Motor neuron (in vitro differentiated cells): ENCODE measurements around the gene ZNF496. TPM values are rescaled to one million over a fixed set of nuclear protein-coding genes. Genes with fewer than 3 reads are reported as not detected.
A peak's percentile ranks its signal among the peaks of the same experiment; 100 is the strongest.

ENCODE experiments used
- ATAC-seq, 8 experiments: fragments of 200-7000 bp; cut with Tn5 transposase; replicated peaks in 6 of 8; 2 replicates each; pipeline ENCODE4 v1.8.0; 2021; ENCODE audit warnings: mild to moderate bottlenecking in 8 of 8, moderate library complexity in 8 of 8
- H3K27ac ChIP-seq, 2 donors: fragments of 250-450 bp; sonication (Bioruptor Pico); 2 replicates each; pipeline ENCODE4 v1.9.0; 2021; ENCODE audit warnings: antibody characterized with exemption in 2 of 2, mild to moderate bottlenecking in 2 of 2, moderate library complexity in 1 of 2
- H3K4me1 ChIP-seq, 2 donors: fragments of 250-450 bp; sonication (Bioruptor Pico); replicated peaks in 1 of 2; 2 replicates each; pipeline ENCODE4 v1.6.1; 2021; ENCODE audit warnings: antibody characterized with exemption in 2 of 2, mild to moderate bottlenecking in 2 of 2, moderate library complexity in 1 of 2
- H3K4me3 ChIP-seq, 5 donors: fragments of 250-450 bp; sonication (Bioruptor Pico); 2 replicates each; pipeline ENCODE4 v1.9.0; 2021; ENCODE audit warnings: antibody characterized with exemption in 5 of 5, mild to moderate bottlenecking in 5 of 5, moderate library complexity in 4 of 5
- WGBS, 10 experiments: fragments of 450-650 bp; shearing (Covaris generic); methylation state at CpG; one replicate each; pipeline ENCODE4 v1.0.0; 2022; 5-methylcytosine and 5-hydroxymethylcytosine counted together
- in situ Hi-C, 9 experiments: fragments of 400-800 bp; cut with MboI; loops; one replicate each; pipeline ENCODE4 v1.15.0; 2021; ENCODE audit warnings: low sequenced_read_pairs in 9 of 9, low pct_unique_long_range_greater_than_20kb in 2 of 9; ENCODE audit not compliant: unreplicated experiment in 9 of 9
- total RNA-seq, 8 experiments: library from RNA; unstranded; fragments of 300-600 nt; gene quantifications; 2 replicates each; pipeline versions ENCODE4 v1.2.3 to v1.2.4, GENCODE V29; 2022

Gene ZNF496
- total RNA-seq, 8 experiments from 2014 or later: 7.1 to 44.4 (median 31.4) TPM

GRCh38 chr1:247322442-247322841 lies 9.2 kb downstream of the ZNF496 start:
- Histone ChIP-seq H3K4me1 (no peaks in the 10 kb centered on the region), H3K27ac (no peak overlapping the region), H3K4me3 (no peak overlapping the region)
- 80 to 100% (median 88%) methylated on average over 1 to 7 of the region's 7 CpGs; no CpG with 5 or more reads in 2 of the 10 experiments for WGBS, 10 experiments
- ATAC-seq: no peak
- in situ Hi-C loops: no loop called here

GRCh38 chr1:247317702-247318101 lies 14.0 kb downstream of the ZNF496 start:
- WGBS, 10 experiments: 81 to 100% (median 88%) methylated on average over 1 to 3 of the region's 3 CpGs; no CpG with 5 or more reads in 1 of the 10 experiments
- H3K4me3 ChIP-seq: no peak overlapping the region
- in situ Hi-C loops: no loop called here
- ATAC-seq: no peak
- H3K4me1 ChIP-seq: no peaks in the 10 kb centered on the region
- H3K27ac ChIP-seq: no peak overlapping the region

GRCh38 chr1:247316590-247317197 lies 15.0 kb downstream of the ZNF496 start:
- no peak overlapping the region for H3K4me3 ChIP-seq
- H3K27ac ChIP-seq: no peak overlapping the region
- no peak for ATAC-seq
- 45 to 100% (median 96%) methylated on average over 1 to 5 of the region's 5 CpGs; no CpG with 5 or more reads in 1 of the 10 experiments for WGBS, 10 experiments
- no peaks in the 10 kb centered on the region for H3K4me1 ChIP-seq
- in situ Hi-C loops: no loop called here

- ATAC-seq: no peak
- 50 to 100% (median 100%) methylated on average over 1 to 2 of the region's 2 CpGs; no CpG with 5 or more reads in 5 of the 10 experiments for WGBS, 10 experiments
These were observed 27.6 kb downstream of the ZNF496 start for GRCh38 chr1:247304031-247304430.

GRCh38 chr1:247303216-247303615 lies 28.5 kb downstream of the ZNF496 start:
- WGBS, 10 experiments: 0 to 100% (median 83%) methylated on average over 1 to 5 of the region's 5 CpGs
- in situ Hi-C loops: no loop called here
- ATAC-seq: no peak

More at GRCh38 chr1:247304031-247304430, 27.6 kb downstream of the ZNF496 start:
- H3K4me1 ChIP-seq: no peaks in the 10 kb centered on the region
- no peak overlapping the region for H3K27ac ChIP-seq
- in situ Hi-C loops: no loop called here
- no peak overlapping the region for H3K4me3 ChIP-seq

GRCh38 chr1:247301176-247301540 lies 30.5 kb downstream of the ZNF496 start:
- WGBS, 10 experiments: 93 to 100% (median 100%) methylated on average over 1 to 7 of the region's 17 CpGs; no CpG with 5 or more reads in 3 of the 10 experiments
- in situ Hi-C loops: no loop called here
- Histone ChIP-seq H3K4me3 (no peak overlapping the region), H3K27ac (no peak overlapping the region), H3K4me1 (no peaks in the 10 kb centered on the region)
- peak in 3 of 8 experiments; percentile 8 to 26 (median 18) for ATAC-seq

More at GRCh38 chr1:247303216-247303615, 28.5 kb downstream of the ZNF496 start:
- Histone ChIP-seq H3K4me3 (no peak overlapping the region), H3K4me1 (no peaks in the 10 kb centered on the region), H3K27ac (no peak overlapping the region)

- ATAC-seq: peak in 2 of 8 experiments; percentile 17 to 19
- no peak overlapping the region for H3K27ac ChIP-seq
- H3K4me1 ChIP-seq: peaks cover 0 to 2% of the 10 kb centered on the region in 2 donors
- WGBS, 10 experiments: 80 to 98% (median 96%) methylated on average over 1 to 28 of the region's 47 CpGs; no CpG with 5 or more reads in 4 of the 10 experiments
- H3K4me3 ChIP-seq: no peak overlapping the region
- in situ Hi-C loops: no loop called here
These were observed 31.0 kb downstream of the ZNF496 start for GRCh38 chr1:247300491-247301175.

- in situ Hi-C loops: no loop called here
- ATAC-seq: no peak
- Histone ChIP-seq H3K4me3 (no peak overlapping the region), H3K4me1 (peaks cover 0 to 2% of the 10 kb centered on the region in 2 donors), H3K27ac (no peak overlapping the region)
- WGBS, 10 experiments: 90 to 100% (median 92%) methylated on average over 1 to 12 of the region's 12 CpGs; no CpG with 5 or more reads in 4 of the 10 experiments
These were observed 31.8 kb downstream of the ZNF496 start for GRCh38 chr1:247299723-247300381.

GRCh38 chr1:247298701-247299100 lies 33.0 kb downstream of the ZNF496 start:
- H3K4me3 ChIP-seq: no peak overlapping the region
- WGBS, 10 experiments: 52 to 100% (median 71%) methylated on average over 1 to 4 of the region's 4 CpGs; no CpG with 5 or more reads in 5 of the 10 experiments
- no peak for ATAC-seq
- H3K4me1 ChIP-seq: peaks cover 0 to 6% of the 10 kb centered on the region in 2 donors
- in situ Hi-C loops: no loop called here
- no peak overlapping the region for H3K27ac ChIP-seq

- ATAC-seq: no peak
- H3K4me3 ChIP-seq: no peak overlapping the region
- 58 to 93% (median 81%) methylated on average over 2 to 6 of the region's 6 CpGs; no CpG with 5 or more reads in 2 of the 10 experiments for WGBS, 10 experiments
- peaks cover 0 to 6% of the 10 kb centered on the region in 2 donors for H3K4me1 ChIP-seq
- no peak overlapping the region for H3K27ac ChIP-seq
- in situ Hi-C loops: no loop called here
These were observed 33.6 kb downstream of the ZNF496 start for GRCh38 chr1:247298124-247298481.

GRCh38 chr1:247297263-247298123 lies 34.2 kb downstream of the ZNF496 start:
- 40 to 100% (median 86%) methylated on average over 1 to 8 of the region's 9 CpGs for WGBS, 10 experiments
- H3K4me3 ChIP-seq: no peak overlapping the region
- peaks cover 0 to 6% of the 10 kb centered on the region in 2 donors for H3K4me1 ChIP-seq
- H3K27ac ChIP-seq: no peak overlapping the region
- in situ Hi-C loops: no loop called here
- no peak for ATAC-seq

- in situ Hi-C loops: no loop called here
- WGBS, 10 experiments: 40 to 100% (median 91%) methylated on average over 2 to 8 of the region's 8 CpGs; no CpG with 5 or more reads in 1 of the 10 experiments
- no peak overlapping the region for H3K27ac ChIP-seq
These were observed 35.0 kb downstream of the ZNF496 start for GRCh38 chr1:247296599-247297180.

More at GRCh38 chr1:247296599-247297180, 35.0 kb downstream of the ZNF496 start:
- ATAC-seq: no peak
- peaks cover 0 to 6% of the 10 kb centered on the region in 2 donors for H3K4me1 ChIP-seq
- no peak overlapping the region for H3K4me3 ChIP-seq
